ENCODE data around the gene KCNB1.
A peak's percentile ranks its signal among the peaks of the same experiment; 100 is the strongest.

The KCNB1 gene

DNA sequence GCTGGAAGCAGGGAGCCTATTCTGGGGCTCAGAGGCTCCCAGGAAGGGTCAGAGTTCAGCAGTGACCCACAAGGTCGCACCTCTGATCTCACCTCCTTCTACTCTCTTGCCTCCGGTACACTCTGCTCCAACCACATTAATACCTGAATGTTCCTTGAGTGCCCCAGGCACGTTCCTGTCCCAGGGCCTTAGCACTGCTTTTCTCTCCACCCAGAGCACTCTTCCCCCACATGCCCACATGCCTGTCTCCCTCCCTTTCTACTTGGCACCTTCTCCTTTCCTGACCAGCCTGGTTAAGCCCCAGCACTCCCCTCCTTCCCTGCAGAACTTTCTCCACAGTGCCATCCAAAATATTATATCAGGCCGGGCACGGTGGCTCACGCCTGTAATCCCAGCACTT lies 13.4 kb downstream of the KCNB1 start:
- DNase-seq (ENCODE audit: low spot score): no peak

DNA sequence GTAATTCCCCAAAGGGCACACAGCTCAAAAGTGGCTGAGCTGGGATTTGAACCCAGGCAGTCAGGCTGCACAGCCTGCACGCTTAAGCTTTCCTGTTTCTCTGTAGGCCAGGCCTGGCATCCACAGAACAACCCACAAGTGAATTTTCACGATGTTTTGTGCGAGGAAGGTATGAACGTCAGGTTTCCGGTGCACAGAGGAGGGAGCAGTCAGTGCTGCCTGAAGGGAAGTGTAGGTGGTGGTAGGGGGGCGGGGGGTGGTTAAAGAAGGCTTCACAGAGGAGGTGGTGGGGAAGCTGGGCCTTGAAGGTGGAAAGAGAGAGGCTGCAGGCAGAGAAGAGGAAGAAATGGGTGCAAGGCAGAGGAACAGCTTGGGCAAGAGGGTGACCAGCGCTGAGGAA lies 14.1 kb downstream of the KCNB1 start:
- no peak for DNase-seq (ENCODE audit: low spot score)

DNA sequence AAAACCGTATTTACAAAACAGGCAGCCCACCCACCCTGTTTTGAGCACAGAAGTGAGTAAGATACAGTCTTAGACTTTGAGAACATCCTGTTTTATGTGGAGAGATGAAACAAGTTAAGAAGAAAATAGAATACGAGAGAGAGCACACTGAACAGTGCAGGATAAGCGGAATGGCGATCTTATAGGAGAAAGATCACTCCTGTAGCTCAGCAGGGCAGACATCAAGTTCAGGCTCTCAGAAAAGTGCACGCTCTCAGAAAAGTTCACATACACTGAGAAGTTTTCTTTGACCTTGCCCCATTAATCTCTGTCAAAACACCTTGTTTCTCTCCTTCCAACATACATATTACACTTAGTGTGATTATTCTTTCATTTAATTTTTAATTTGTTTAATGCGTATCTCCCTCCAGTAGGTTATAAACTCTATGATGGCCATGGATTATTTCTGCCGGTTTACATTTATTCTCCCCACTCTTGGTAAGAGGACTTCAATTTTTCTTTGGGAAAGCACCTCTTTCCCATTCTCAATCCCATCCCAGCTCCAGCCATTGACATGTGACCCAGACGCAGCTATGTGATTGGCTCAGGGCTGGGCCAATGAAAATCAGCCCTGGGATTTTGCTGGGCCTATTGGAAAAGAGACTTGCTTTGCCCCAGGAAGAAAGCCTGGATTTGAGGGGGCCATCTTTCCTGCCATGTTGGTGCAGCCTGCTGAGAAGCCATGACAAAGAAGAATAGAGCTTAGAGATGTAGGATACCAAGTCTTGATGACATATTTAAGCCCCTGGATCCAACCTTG lies 16.2 kb downstream of the KCNB1 start:
- DNase-seq (ENCODE audit: low spot score): no peak

DNA sequence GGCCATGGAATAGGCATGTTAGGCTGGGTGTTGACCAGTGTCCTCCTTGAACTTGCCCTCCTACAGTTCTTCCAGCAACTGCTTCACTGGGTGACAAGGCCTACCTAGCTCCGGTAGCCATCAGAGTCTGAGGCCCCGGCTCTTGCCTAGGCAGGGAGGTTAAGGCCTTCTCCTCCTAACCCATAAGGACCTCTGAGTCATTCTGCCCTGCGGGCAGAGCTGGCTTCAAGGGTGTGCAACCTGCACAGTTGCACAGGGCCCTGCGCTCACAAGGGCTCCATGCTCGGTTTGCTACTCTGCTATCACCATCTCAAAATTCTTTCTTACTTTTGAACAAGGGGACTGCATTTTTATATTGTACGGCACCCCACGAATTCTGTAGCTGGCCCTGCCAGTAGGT lies 17.9 kb downstream of the KCNB1 start:
- no peak for DNase-seq (ENCODE audit: low spot score)

DNA sequence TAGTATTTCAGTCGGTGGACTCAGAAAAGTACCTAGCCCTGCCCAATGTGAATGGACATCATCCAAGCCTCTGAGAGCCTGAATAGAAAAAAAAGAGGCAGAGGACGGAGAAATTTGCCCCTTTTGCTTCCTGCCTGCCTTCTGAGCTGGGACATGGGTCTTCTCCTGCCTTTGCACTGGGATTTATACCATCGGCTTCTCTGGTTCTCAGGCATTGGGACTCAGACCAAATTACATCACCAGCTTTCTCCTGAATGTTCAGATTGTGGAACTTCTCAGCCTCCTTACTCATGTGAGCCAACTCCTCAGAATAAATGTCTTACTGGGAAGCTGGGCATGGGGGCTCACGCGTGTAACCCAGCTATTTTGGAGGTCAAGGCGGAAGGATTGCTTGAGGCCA lies 19.8 kb downstream of the KCNB1 start:
- DNase-seq (ENCODE audit: low spot score): no peak

DNA sequence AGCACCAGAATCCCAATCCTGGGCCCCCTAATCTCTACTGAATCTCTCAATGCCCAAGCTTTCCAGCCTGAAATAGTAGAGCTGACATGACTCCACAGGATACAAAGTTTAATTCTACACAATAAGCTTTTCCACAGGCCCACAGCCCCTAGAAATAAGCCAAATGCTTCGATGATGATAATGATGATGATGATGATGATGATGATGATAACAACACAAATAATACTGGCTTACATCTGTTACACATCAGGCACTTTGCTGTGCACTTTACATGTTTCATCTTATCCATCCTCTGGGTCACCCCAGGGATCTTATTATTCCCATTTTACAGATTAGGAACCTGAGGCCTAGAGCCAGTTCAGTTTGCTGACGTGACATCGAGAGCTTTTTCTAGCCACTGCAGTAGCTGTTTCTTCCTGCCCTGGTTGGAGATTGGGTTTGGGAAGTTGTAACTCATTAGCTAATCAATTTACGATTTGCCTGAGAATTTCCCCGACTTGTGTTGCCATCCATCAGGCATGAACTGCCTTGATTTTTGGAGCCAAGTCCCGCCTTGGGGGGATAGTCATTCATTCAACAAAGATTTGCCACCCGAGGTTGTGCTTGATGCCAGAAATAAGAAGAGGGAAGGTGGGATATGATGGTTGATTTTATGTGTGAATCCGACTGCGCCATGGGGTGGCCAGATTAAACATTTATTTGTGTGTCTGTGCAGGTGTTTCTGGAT lies 20.4 kb downstream of the KCNB1 start:
- no peak for DNase-seq (ENCODE audit: low spot score)

DNA sequence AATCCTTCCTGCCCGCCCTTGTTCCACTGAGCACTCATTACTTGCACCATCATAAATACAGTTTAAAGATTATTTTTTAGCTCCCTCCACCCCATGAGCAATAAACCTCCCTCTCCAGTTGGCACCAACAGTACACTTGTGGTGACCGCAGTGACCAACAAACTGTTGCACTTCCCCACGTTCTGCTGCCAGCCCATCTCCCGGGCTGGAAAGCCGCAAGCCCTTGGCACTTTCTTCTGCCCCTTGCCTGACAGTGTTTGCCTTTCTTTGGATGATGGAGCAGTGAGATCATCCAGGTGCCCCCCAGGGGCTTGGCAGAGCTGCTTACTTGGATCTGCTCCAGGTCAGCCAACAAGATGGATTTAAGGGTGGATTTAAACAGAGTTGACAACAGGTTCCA lies 21.6 kb downstream of the KCNB1 start:
- peak; percentile 50 for DNase-seq (ENCODE audit: low spot score)

DNA sequence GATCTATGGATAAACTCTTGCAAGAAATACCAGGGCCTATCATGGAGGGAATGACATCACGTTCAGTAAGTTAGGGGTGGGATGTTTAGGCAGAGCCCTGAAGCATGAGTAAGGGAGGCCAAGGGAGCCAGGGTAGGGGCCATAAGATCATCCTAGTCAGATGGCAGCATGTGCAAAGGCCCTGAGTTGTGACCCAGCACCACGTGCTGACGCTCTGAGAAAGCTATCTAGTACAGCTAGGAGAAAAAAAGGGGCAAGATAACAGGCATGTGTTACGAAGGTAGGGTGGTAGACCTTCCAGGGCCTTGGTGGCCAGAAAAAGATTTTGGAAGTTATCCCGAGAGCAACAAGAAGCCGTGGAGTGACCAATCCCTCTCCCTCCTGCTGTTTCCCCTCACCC lies 22.3 kb downstream of the KCNB1 start:
- DNase-seq (ENCODE audit: low spot score): no peak

DNA sequence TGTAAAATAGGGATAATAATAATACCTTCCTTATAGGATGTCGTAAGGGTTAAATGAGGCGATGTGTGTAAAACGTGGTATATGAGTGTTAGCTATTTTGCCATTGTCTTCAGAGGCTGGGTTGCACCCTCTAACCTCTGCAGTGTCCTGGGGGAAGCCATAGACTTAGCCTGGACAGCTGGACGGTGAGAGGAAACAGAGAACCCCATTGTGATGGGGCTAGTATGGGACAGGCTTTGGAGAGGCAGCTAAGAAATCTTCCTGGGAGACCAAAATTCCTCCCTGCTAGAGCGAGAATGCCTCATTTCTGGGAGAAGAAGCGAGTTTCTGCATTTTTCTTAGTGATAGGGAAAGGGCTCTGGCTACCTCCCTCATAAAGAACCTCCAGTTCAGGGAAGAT lies 22.8 kb downstream of the KCNB1 start:
- DNase-seq (ENCODE audit: low spot score): no peak

DNA sequence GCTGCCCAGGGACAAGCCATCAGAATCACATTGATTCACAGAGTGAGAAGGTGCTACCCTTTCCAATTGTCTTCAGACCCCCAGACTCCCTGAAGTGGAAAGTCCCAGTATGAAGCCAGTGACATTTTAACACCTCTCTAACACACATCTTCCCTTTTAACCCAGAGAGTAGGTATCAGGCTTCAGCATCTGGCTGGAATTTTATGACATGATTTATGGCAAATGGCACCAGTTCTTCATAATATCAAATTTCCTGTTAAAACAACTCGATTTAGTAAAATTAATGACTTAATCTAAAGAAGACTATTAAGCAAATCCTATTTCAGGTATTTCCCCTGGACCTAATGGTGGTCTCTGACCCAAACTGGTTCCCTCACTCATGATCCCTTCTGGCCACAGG lies 25.0 kb downstream of the KCNB1 start:
- DNase-seq (ENCODE audit: low spot score): no peak

DNA sequence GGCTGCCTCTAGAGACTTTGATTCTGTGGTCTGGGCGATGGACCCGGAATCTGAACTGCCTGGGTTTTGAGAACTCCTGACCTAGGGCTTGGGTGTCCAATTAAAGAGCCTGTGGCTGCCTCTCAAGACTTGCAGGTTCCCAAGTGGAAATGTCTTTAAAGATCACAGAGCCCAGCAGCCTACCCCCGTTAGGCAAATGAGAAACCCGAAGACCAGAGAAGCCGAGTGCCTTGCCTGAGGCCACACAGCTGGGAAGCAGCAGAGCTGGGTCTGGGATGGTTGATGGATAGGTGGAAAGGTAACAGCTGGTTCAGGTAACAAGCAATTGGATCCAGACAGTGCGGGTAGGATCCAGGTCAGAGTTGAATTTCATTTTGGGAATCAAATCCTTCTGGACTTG lies 25.8 kb downstream of the KCNB1 start:
- no peak for DNase-seq (ENCODE audit: low spot score)

DNA sequence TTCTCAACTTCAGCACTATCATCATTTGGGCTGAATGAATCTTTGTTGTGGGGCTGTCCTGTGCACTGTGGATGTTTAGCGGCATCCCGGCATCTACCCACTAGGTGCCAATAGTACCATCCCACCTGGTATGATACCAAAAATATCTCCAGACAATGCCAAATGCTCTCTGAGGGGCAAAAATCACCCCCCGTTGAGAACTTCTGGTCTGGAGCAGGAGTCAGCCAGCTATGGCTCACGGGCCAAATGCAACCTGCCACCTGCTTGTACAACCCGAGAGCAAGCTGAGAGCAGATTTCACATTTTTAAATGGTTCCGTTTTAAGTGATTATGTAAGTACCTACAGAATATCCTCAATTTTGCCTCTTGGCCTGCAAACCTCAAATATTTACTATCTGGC lies 26.8 kb downstream of the KCNB1 start:
- DNase-seq (ENCODE audit: low spot score): no peak

DNA sequence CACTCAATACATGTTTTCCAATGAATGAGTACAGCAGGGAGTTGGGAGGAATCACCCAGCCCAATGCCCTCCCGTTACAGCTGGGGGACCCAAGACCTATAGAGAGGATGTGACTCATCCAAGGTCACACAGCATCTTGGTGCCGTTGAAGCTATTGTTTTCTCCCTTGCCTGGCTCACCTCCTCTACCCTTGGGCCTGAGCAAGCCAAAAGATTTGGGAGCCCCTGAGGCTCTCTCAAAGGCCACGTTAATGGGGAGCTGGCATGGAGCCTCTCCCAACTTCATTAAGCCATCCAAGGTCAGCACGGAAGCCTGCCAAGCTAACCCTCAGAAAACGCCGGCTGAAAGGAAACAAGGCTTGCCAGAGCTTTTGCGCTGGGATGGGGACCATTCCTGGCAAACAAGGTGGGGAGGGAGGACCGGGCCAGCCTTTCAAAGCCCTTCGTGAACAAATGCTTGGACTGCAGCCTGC lies 30.4 kb downstream of the KCNB1 start:
- DNase-seq (ENCODE audit: low spot score): no peak

DNA sequence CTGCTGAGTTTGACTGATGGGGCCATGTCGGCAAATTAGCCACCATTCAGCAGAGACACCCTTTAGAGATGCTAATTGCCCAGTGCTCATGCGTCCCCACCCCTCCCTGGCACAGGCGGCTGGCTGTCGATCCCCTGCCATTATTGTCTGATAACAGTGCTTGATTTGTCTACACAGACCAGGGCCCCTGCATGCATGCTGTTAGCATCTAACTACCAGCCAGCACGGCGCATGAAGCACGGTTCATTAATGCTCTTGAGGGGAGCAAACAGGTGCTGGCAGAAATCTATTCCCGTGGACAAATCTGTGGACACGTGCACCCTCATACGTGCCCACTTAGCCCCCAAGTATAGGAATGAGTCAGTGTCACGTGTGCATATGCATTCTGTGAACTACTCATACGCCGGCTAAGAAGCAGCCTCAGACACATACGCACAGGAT lies 32.2 kb downstream of the KCNB1 start:
- DNase-seq (ENCODE audit: low spot score): no peak

DNA sequence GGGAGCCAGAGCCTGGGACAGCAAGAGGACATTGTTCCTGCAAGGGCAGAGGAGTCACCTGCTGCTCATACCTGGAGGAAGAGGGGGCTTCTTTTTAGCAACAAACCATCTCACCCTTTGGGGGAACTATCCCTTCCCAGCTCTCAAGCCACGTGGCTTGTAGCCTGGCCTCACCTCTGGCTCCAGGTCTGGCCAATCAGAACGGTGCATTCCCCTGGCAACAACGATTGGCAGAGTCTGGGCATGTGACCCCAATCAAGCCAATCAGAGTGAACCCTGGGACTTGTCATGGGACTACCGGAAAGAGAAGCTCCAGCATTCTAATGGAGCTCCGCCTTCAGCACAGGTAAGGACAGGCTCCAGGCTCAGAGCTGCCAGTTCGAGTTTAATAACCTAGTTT lies 33.6 kb downstream of the KCNB1 start:
- no peak for DNase-seq (ENCODE audit: low spot score)

DNA sequence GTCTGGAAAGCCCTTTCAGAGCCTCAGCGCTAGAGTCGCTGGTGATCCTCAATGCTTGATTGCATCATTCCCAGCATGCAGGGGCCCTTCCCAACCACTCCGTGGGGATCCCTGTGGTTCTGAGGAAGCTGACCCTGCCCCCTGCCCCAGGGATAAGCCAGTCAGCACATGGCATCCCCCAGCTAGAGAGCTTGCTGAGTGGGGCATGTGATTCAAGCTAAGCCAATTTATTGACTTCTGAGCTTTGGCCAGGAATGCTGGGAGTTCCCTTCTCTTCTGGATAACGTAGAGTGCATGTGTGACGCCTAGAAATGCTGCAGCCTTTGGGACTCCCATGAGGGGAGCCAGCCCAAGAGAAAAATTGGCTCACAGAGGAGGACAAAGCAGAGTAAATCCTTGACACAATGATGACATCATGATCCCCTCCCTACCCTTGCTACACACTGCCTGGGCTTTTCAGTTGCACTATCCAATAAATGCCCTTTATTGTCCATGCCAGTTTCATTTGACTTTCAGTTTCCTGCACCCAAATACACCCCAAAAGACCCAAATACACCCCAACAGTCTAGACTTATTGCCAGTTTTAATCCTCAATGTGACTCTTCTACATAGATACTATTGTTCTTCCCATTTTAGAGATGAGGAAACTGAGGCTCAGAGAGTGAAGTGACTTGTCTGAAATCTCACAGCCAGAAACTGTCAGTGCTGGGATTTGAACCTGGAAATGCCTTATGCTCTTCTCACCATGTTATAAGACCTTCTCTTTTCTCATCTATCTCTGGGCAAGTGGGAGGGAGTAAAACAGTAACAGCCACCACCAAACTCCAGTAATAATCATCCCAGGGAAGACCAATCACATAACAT lies 34.3 kb downstream of the KCNB1 start:
- DNase-seq (ENCODE audit: low spot score): no peak

DNA sequence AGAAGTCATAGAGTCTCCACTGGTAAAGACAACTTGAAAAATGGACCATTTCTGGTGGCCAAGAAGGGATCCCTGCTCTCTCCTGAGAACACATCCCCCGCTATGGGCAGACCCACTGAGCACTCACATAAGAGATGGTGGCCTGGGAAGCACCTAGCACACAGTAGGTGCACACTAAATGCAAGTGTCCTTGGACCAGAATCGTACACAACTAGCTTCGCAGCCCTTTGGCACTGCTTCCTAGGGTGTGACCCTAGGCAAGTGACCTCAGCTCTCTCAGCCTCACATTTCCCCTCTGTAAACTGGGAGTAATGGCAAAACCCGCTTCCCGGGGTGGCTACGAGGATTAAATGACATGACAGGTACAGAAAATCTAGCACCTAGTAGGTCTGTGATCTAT lies 35.1 kb downstream of the KCNB1 start:
- DNase-seq (ENCODE audit: low spot score): no peak

DNA sequence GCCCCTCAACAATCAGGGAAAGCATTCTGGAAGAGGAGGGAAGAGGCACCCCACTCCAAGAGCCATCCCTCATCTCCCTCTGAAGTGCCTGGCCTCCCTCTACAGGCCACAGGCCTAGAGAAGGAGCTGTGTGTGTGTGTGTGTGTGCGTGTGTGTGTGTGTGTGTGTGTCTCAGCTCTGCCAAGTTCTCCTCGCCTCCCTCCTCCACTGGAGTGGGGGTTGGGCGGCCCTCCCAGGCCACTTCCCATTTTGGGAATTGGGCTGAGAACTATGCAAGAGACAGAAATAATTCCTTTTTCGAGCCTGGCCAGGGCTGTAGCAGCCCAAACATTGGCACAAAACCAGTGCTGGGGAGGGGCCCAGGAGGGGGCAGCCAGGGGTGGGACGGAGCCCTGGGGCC lies 35.7 kb downstream of the KCNB1 start:
- DNase-seq (ENCODE audit: low spot score): no peak

DNA sequence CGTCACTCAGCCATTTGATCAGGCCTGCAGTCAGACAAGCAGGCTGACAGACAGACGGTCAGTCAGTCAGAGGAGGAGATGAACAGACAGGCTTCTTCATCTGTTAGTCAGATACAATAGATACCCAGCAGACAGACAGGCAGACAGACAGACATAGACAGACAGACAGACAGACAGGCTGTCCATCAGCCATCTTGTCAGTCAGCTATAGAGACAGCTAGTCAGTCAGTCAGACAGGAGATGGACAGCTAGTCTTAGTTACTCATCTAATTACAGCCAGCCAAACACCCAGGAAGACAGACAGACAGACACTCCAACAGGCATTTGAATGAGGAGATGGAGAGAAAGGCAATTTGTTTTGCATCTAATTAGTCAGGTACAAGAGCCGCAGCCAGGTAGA lies 36.4 kb downstream of the KCNB1 start:
- no peak for DNase-seq (ENCODE audit: low spot score)

DNA sequence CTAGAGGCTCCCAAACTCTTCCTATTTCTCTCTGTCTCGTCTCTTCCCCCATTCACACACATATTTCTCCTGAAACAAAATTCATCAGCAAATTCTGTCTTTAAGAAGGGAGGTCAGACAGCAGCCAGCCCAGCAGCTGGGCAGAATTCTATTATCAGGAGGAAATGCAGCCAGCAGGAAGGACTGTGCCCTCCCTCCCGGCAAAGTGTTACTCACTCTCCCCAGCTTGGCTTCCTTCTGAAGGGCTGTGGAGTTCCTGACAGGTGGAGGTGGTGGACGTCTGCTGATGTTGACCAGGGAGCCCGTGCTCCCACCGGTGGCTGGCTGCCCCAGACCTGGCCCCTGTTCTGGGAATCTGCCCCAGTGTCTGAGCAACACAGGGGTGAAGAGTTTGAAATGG lies 37.3 kb downstream of the KCNB1 start:
- DNase-seq (ENCODE audit: low spot score): no peak

DNA sequence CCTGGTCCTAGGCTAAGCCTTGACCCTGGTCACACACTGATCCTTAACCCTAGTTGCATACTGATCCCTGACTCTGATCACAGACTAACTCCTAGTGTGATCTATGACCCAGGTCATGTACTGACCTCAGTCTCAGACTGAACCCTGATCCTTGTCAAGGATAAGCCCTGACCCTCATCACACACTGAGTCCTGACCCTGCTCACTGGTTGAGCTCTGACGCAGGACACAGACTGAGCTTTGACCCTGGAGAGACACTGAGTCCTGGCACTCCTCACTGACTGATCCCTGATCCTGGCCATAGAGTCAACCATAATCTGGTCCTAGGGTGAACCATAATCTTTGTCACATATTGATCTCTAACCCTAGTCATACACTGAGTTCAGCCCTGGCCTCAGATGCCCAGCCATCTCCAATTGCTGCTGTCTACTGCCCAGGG lies 37.9 kb downstream of the KCNB1 start:
- no peak for DNase-seq (ENCODE audit: low spot score)

DNA sequence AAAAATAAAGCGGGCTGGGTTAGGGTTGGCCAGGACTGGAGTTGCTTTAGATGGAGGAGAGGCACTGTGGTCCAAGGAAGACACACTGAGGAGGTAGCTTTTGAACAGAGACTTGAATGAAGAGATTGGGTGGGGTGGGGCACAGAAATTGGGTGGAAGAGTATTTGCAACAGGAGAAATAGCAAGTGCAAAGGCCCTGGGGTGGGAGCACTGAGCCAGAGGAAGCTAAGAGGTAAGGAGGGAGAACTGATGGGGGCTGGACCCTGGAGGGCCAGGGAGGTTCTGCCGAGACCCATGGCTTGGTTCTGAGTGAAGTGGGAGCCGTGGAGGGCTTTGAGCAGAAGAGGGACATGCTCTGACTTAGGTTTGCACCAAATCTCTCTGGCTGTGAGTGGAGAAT lies 45.4 kb downstream of the KCNB1 start:
- no peak for DNase-seq (ENCODE audit: low spot score)

DNA sequence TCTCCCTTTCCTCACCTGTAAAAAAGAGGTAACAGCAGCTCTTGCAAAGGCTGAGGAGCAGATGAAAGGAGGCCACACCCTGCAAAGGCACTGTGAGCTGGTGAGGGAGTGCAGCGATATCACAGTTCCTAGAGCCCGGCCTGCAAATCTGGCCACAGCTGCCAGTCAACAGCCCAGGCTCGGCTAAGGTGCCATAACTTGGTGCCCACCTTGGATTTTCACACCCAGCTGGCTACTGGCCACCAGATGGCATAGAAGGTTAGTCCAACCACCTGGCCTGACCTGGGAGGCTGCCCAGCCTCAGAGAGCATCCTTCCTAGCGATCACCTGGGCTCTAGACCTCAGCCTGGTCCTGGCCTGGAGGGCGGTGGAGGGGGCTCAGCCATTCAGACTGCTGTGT lies 46.8 kb downstream of the KCNB1 start:
- no peak for DNase-seq (ENCODE audit: low spot score)

All from D341Med (cell line).